MM.1S (cell line): Measurements from ENCODE around the gene PPP1R9A.
"Not testable (repeated sequence)": the region's sequence is repeated elsewhere in the genome, so short reads cannot be mapped to it uniquely, and the experiment has no call there.

Experiments
- DNase-seq: peaks from one replicate; pipeline ENCODE4 v3.0.0-alpha.2; 2015
- H2AFZ ChIP-seq: fragments of 300-600 bp; sonication (generic); 2 replicates; pipeline ENCODE4 v1.6.0; 2016; ENCODE audit warnings: antibody characterized with exemption, low read length
- H3F3A ChIP-seq: fragments of 300-600 bp; sonication (generic); 2 replicates; pipeline ENCODE4 v1.6.1; 2016; ENCODE audit warnings: mild to moderate bottlenecking, antibody characterized with exemption, low read length, moderate library complexity, mixed read lengths; ENCODE audit not compliant: insufficient read depth
- H3K27ac ChIP-seq: fragments of 300-600 bp; sonication (generic); 2 replicates; pipeline ENCODE4 v1.5.1; 2016; ENCODE audit warnings: mild to moderate bottlenecking, low read length
- H3K27me3 ChIP-seq: fragments of 300-600 bp; sonication (generic); replicated peaks from 2 replicates; pipeline ENCODE4 v1.6.0; 2016; ENCODE audit warnings: low read length; ENCODE audit not compliant: insufficient read depth
- H3K36me3 ChIP-seq: fragments of 300-600 bp; sonication (generic); replicated peaks from 2 replicates; pipeline ENCODE4 v1.6.1; 2016; ENCODE audit warnings: mild to moderate bottlenecking, low read length, mixed read lengths; ENCODE audit not compliant: insufficient read depth
- H3K4me1 ChIP-seq: fragments of 300-600 bp; sonication (generic); 2 replicates; pipeline ENCODE4 v1.6.1; 2016; ENCODE audit warnings: low read length, mixed read lengths
- H3K4me2 ChIP-seq: fragments of 300-600 bp; sonication (generic); 2 replicates; pipeline ENCODE4 v1.6.0; 2016; ENCODE audit warnings: low read depth, low read length
- H3K4me3 ChIP-seq: fragments of 300-600 bp; sonication (generic); 2 replicates; pipeline ENCODE4 v1.5.1; 2016; ENCODE audit warnings: low read length, mixed read lengths
- H3K79me2 ChIP-seq: fragments of 300-600 bp; sonication (generic); 2 replicates; pipeline ENCODE4 v1.6.1; 2016; ENCODE audit warnings: mixed run types, low read length, mixed read lengths
- H3K9ac ChIP-seq: fragments of 300-600 bp; sonication (generic); 2 replicates; pipeline ENCODE4 v1.6.1; 2016; ENCODE audit warnings: low read length, mixed read lengths
- H3K9me2 ChIP-seq: fragments of 300-600 bp; sonication (generic); replicated peaks from 2 replicates; pipeline ENCODE4 v1.6.1; 2016; ENCODE audit warnings: mild to moderate bottlenecking, low read length, mixed read lengths; ENCODE audit not compliant: insufficient read depth
- H3K9me3 ChIP-seq: fragments of 300-600 bp; sonication (generic); replicated peaks from 2 replicates; pipeline ENCODE4 v1.6.1; 2016; ENCODE audit warnings: mild to moderate bottlenecking, low read length, mixed read lengths; ENCODE audit not compliant: insufficient read depth
- H4K20me1 ChIP-seq: fragments of 300-600 bp; sonication (generic); 2 replicates; pipeline ENCODE4 v1.6.1; 2016; ENCODE audit warnings: mild to moderate bottlenecking, low read length, moderate library complexity, mixed read lengths; ENCODE audit not compliant: insufficient read depth
- CTCF ChIP-seq: fragments of 300-600 bp; sonication (generic); IDR thresholded peaks from 2 replicates; pipeline ENCODE4 v1.5.1; 2016; ENCODE audit warnings: antibody characterized with exemption, low read length, mixed read lengths
- EZH2 ChIP-seq: fragments of 300-600 bp; sonication (generic); optimal IDR thresholded peaks from 2 replicates; pipeline ENCODE3; 2017; ENCODE audit warnings: low read depth, mild to moderate bottlenecking, antibody characterized with exemption, low read length, mixed read lengths
- EZH2phosphoT487 ChIP-seq: fragments of 300-600 bp; sonication (generic); IDR thresholded peaks from 2 replicates; pipeline ENCODE4 v1.6.1; 2018; ENCODE audit warnings: antibody characterized with exemption, low read length

PPP1R9A gene

GRCh38 chr7:95002775-95003174 is 95.4 kb downstream of the PPP1R9A start:
- H3K4me2 ChIP-seq, result no peak overlapping the region
- H2AFZ ChIP-seq, result no peak overlapping the region
- no peak overlapping the region for H3K27ac ChIP-seq
- H3F3A ChIP-seq, result no peaks in the 10 kb centered on the region
- H3K9ac ChIP-seq, result no peak overlapping the region
- H3K4me3 ChIP-seq, result no peak overlapping the region
- no peak for DNase-seq
- H3K9me2 ChIP-seq, result no peaks in the 10 kb centered on the region
- no peaks in the 10 kb centered on the region for H3K9me3 ChIP-seq
- H4K20me1 ChIP-seq, result no peaks in the 10 kb centered on the region
- no peaks in the 10 kb centered on the region for H3K79me2 ChIP-seq
- no peaks in the 10 kb centered on the region for H3K4me1 ChIP-seq
- no peaks in the 10 kb centered on the region for H3K27me3 ChIP-seq
- H3K36me3 ChIP-seq, result no peaks in the 10 kb centered on the region
- TF ChIP-seq CTCF (no peak), EZH2 (no peak), EZH2phosphoT487 (no peak)

DNA sequence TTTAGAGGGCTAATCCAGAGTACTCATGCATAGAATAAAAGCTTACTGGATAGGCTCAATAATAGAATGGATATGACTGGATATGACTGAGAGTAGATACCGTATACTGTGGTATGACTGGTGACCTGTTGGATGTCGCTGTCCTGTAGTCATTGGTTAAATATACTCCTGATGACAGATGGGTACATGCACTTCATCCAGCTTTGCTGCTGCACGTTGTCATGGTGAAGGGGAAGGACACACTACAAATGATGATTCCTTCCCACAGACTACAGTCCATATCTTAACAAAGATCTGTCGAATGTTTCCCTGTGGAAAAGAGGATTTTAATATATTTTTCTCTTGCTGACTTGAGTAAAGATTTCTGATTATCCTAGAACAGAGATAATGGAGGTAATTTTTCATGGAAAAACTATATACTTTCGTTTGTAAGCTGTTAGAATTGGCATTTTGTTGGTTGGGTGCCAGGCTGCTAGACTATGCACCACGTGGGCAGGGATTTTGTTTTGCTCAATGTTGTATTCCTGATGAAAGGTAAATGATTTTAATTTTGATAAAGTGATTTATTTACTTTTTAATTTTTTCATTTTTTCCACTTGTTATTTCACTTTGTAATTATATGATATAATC is 97.3 kb downstream of the PPP1R9A start:
- Histone ChIP-seq H3K9me2 (no peaks in the 10 kb centered on the region), H3K79me2 (no peaks in the 10 kb centered on the region), H3F3A (no peaks in the 10 kb centered on the region), H3K4me2 (no peak overlapping the region), H3K36me3 (no peaks in the 10 kb centered on the region), H2AFZ (no peak overlapping the region), H4K20me1 (no peaks in the 10 kb centered on the region), H3K27ac (no peak overlapping the region), H3K4me1 (no peaks in the 10 kb centered on the region), H3K9ac (no peak overlapping the region), H3K9me3 (no peaks in the 10 kb centered on the region), H3K4me3 (no peak overlapping the region), H3K27me3 (no peaks in the 10 kb centered on the region)
- DNase-seq, result no peak
- TF ChIP-seq EZH2phosphoT487 (no peak), CTCF (no peak), EZH2 (no peak)

GRCh38 chr7:95006010-95006409 is 98.6 kb downstream of the PPP1R9A start:
- Histone ChIP-seq H3K9ac (no peak overlapping the region), H3K79me2 (no peaks in the 10 kb centered on the region), H3K4me2 (no peak overlapping the region), H3K9me3 (no peaks in the 10 kb centered on the region), H2AFZ (no peak overlapping the region), H3K4me3 (no peak overlapping the region), H4K20me1 (no peaks in the 10 kb centered on the region), H3K9me2 (no peaks in the 10 kb centered on the region), H3K36me3 (no peaks in the 10 kb centered on the region), H3K4me1 (no peaks in the 10 kb centered on the region), H3F3A (no peaks in the 10 kb centered on the region), H3K27ac (no peak overlapping the region), H3K27me3 (no peaks in the 10 kb centered on the region)
- no peak for DNase-seq
- TF ChIP-seq CTCF (no peak), EZH2 (no peak), EZH2phosphoT487 (no peak)

- H4K20me1 ChIP-seq, H3K4me2 ChIP-seq, H3K27ac ChIP-seq, H3K79me2 ChIP-seq, H3K27me3 ChIP-seq, H3K4me3 ChIP-seq, DNase-seq, H2AFZ ChIP-seq, H3K36me3 ChIP-seq, H3K9ac ChIP-seq, H3K4me1 ChIP-seq, H3F3A ChIP-seq, H3K9me2 ChIP-seq, H3K9me3 ChIP-seq: not testable (repeated sequence)
Measured at GRCh38 chr7:95008773-95009172, 101.4 kb downstream of the PPP1R9A start.
